ENCODE measurements around the gene DCST2. TPM values are rescaled to one million over a fixed set of nuclear protein-coding genes. Genes with fewer than 3 reads are reported as not detected.

The DCST2 gene
- polyA plus RNA-seq, 1 of the 3 experiments (the other 2 are of a cell fraction): 0.76 TPM

GRCh38 chr1:155070158-155070621, 36.6 kb upstream of the DCST2 start:
- Histone ChIP-seq H2AFZ (ENCODE audit: low read depth) (no peak overlapping the region), H3K4me2 (no peak overlapping the region), H3K4me3 (ENCODE audit: low read depth in 2 of 2, low read length in 1 of 2) (peak overlapping the region in 1 of 2 experiments; percentile 32; a peak in 1 of 4 replicates), H3K27me3 (ENCODE audit: insufficient read depth) (no peaks in the 10 kb centered on the region), H3K9ac (no peak overlapping the region), H3F3A (replicated peaks; ENCODE audit: insufficient read depth) (peaks cover 3% of the 10 kb centered on the region), H3K4me1 (ENCODE audit: control insufficient read depth in 1 of 2, insufficient read depth in 2 of 2, low read depth in 1 of 2, low read length in 1 of 2) (peaks cover 0 to 22% of the 10 kb centered on the region in 2 experiments; a peak in 1 of 4 replicates), H3K9me3 (no peaks in the 10 kb centered on the region), H4K20me1 (ENCODE audit: insufficient read depth) (no peaks in the 10 kb centered on the region), H3K36me3 (replicated peaks in 1 of 2; ENCODE audit: control insufficient read depth in 1 of 2, insufficient read depth in 2 of 2, low read length in 1 of 2) (peaks cover 0 to 12% of the 10 kb centered on the region in 2 experiments), H3K27ac (ENCODE audit: low read depth in 2 of 2, low read length in 1 of 2) (peak overlapping the region in 1 of 2 experiments; percentile 51; a peak in 1 of 4 replicates), H3K79me2 (ENCODE audit: insufficient read depth) (peaks cover 9% of the 10 kb centered on the region), H3K9me2 (no peaks in the 10 kb centered on the region)
- TF ChIP-seq SMC3 (IDR thresholded peaks at IDR 0.05; ENCODE audit: low read depth, low read length) (no peak), NFIC (IDR thresholded peaks at IDR 0.05; ENCODE audit: borderline replicate concordance) (peak; percentile 45; the same call in 1 of the 2 replicates)
- ChIA-PET POLR2A (interaction anchor here (0.6 to 2.0 kb wide), 3 partner anchors 9 to 21 kb away, joined by 3 to 8 read pairs (median 3); partner anchors contain the start of gene EFNA3), CTCF (interaction anchor here (0.8 to 29.9 kb wide), 14 partner anchors 8 to 536 kb away, joined by 3 to 573 read pairs (median 6); partner anchors contain the start of genes ADAM15, DCST1, DCST2 and EFNA3)
- WGBS (ENCODE audit: low lambda C conversion rate): 54% methylated on average over 24 of the region's 28 CpGs
- DNase-seq: no peak

- Histone ChIP-seq H3K36me3 (replicated peaks in 1 of 2; ENCODE audit: control insufficient read depth in 1 of 2, insufficient read depth in 2 of 2, low read length in 1 of 2) (peaks cover 0 to 12% of the 10 kb centered on the region in 2 experiments), H2AFZ (ENCODE audit: low read depth) (no peak overlapping the region), H4K20me1 (ENCODE audit: insufficient read depth) (no peaks in the 10 kb centered on the region), H3K27ac (ENCODE audit: low read depth in 2 of 2, low read length in 1 of 2) (peak overlapping the region in 1 of 2 experiments; percentile 51; a peak in 1 of 4 replicates), H3K4me1 (ENCODE audit: control insufficient read depth in 1 of 2, insufficient read depth in 2 of 2, low read depth in 1 of 2, low read length in 1 of 2) (peaks cover 0 to 26% of the 10 kb centered on the region in 2 experiments; a peak in 2 of 4 replicates), H3K27me3 (ENCODE audit: insufficient read depth) (no peaks in the 10 kb centered on the region), H3K9me2 (no peaks in the 10 kb centered on the region), H3K9me3 (no peaks in the 10 kb centered on the region), H3K79me2 (ENCODE audit: insufficient read depth) (peaks cover 15% of the 10 kb centered on the region), H3F3A (replicated peaks; ENCODE audit: insufficient read depth) (peaks cover 4% of the 10 kb centered on the region), H3K4me3 (ENCODE audit: low read depth in 2 of 2, low read length in 1 of 2) (no peak overlapping the region), H3K9ac (no peak overlapping the region), H3K4me2 (no peak overlapping the region)
- POLR2A ChIA-PET: interaction anchor here (2.0 kb wide), 1 partner anchor 9 kb away, joined by 8 read pairs; the partner anchor contains the start of gene EFNA3
- CTCF ChIA-PET: interaction anchor here (0.8 to 29.9 kb wide), 11 partner anchors 8 to 535 kb away, joined by 3 to 573 read pairs (median 6); partner anchors contain the start of genes ADAM15, DCST1, DCST2 and EFNA3
- WGBS (ENCODE audit: low lambda C conversion rate): 94% methylated on average over 7 of the region's 7 CpGs
- peak; percentile 38 for DNase-seq
- TF ChIP-seq RAD21 (IDR thresholded peaks at IDR 0.05; ENCODE audit: low read length) (no peak), RXRA (IDR thresholded peaks at IDR 0.05; ENCODE audit: borderline replicate concordance, low read depth) (no peak), RCOR1 (IDR thresholded peaks at IDR 0.05; ENCODE audit: low read length) (no peak), FOXM1 (IDR thresholded peaks at IDR 0.05; ENCODE audit: low read depth) (no peak), FOXJ3 (CRISPR knock-in tag; IDR thresholded peaks at IDR 0.05) (no peak), POLR2AphosphoS5 (IDR thresholded peaks at IDR 0.05; ENCODE audit: low read depth, low read length) (no peak), REST (IDR thresholded peaks at IDR 0.05; ENCODE audit: low read depth, low read length) (no peak), TAF1 (IDR thresholded peaks at IDR 0.05; ENCODE audit: borderline replicate concordance, low read depth, low read length) (no peak), CHD2 (IDR thresholded peaks at IDR 0.05; ENCODE audit: low read length, partially characterized antibody) (no peak), NRF1 (IDR thresholded peaks at IDR 0.05; ENCODE audit: low read depth, low read length) (no peak), FOSL2 (IDR thresholded peaks at IDR 0.05; ENCODE audit: borderline replicate concordance, low read depth) (no peak), ELF1 (IDR thresholded peaks at IDR 0.05) (no peak), MAX (IDR thresholded peaks at IDR 0.05; ENCODE audit: low read depth) (no peak), NFIC (IDR thresholded peaks at IDR 0.05; ENCODE audit: borderline replicate concordance) (no peak), PBX3 (IDR thresholded peaks at IDR 0.05) (no peak)
- TF ChIP-seq, protein P1, sequence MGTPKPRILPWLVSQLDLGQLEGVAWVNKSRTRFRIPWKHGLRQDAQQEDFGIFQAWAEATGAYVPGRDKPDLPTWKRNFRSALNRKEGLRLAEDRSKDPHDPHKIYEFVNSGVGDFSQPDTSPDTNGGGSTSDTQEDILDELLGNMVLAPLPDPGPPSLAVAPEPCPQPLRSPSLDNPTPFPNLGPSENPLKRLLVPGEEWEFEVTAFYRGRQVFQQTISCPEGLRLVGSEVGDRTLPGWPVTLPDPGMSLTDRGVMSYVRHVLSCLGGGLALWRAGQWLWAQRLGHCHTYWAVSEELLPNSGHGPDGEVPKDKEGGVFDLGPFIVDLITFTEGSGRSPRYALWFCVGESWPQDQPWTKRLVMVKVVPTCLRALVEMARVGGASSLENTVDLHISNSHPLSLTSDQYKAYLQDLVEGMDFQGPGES (IDR thresholded peaks at IDR 0.05; ENCODE audit: low read depth, low read length): no peak
- TF ChIP-seq, protein P2, sequence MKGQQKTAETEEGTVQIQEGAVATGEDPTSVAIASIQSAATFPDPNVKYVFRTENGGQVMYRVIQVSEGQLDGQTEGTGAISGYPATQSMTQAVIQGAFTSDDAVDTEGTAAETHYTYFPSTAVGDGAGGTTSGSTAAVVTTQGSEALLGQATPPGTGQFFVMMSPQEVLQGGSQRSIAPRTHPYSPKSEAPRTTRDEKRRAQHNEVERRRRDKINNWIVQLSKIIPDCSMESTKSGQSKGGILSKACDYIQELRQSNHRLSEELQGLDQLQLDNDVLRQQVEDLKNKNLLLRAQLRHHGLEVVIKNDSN (IDR thresholded peaks at IDR 0.05; ENCODE audit: borderline replicate concordance, low read depth): no peak
Measured at GRCh38 chr1:155069551-155070157, 36.1 kb upstream of the DCST2 start.
